B cell (primary cell): ENCODE data around the gene ARHGAP28. TPM values are rescaled to one million over a fixed set of nuclear protein-coding genes. Genes with fewer than 3 reads are reported as not detected.

Experiments used
- ATAC-seq: fragments of 200-7000 bp; cut with Tn5 transposase; one replicate; pipeline ENCODE4 v1.10.0; 2021; ENCODE audit warnings: low read depth, mild to moderate bottlenecking, moderate number of reproducible peaks, moderate library complexity
- CTCF ChIA-PET: fragments of 350-600 bp; sonication (Branson Sonifier 250); formaldehyde crosslinking; loops from one replicate; lab custom pipeline; 2021; ENCODE audit warnings: antibody characterized with exemption, inconsistent platforms; lab: Charles Lee
- POLR2A ChIA-PET: fragments of 350-600 bp; sonication (Branson Sonifier 250); formaldehyde crosslinking; loops from one replicate; lab custom pipeline; 2021; ENCODE audit warnings: antibody characterized with exemption; lab: Charles Lee
- DNase-seq: peaks from one replicate; pipeline ENCODE4 v3.0.0; 2013
- H2AFZ ChIP-seq: 2 replicates; pipeline ENCODE4 v1.6.1; 2012; ENCODE audit warnings: mild to moderate bottlenecking, low read depth, low read length; ENCODE audit not compliant: insufficient read depth, poor library complexity, severe bottlenecking
- H3K27ac ChIP-seq, 2 donors: 1 replicate in 1 of 2; 2 replicates in 1 of 2; pipeline ENCODE4 v1.5.1; 2012 to 2013; ENCODE audit warnings: low read length in 2 of 2, mild to moderate bottlenecking in 2 of 2, moderate library complexity in 1 of 2
- H3K27me3 ChIP-seq, 4 experiments: fragments of 200-600 bp in 1 of 4; sonication (generic) in 1 of 4; replicated peaks in 1 of 4; 1 replicate in 2 of 4; 2 replicates in 2 of 4; pipeline versions ENCODE4 v1.6.1 to v1.7.0; 2013 to 2016; ENCODE audit warnings: low read length in 3 of 4, mild to moderate bottlenecking in 2 of 4, mixed read lengths in 1 of 4, moderate library complexity in 1 of 4; ENCODE audit not compliant: insufficient read depth in 4 of 4, control insufficient read depth in 3 of 4; ENCODE audit errors: control extremely low read depth in 1 of 4
- H3K36me3 ChIP-seq, 2 experiments: replicated peaks in 1 of 2; 1 replicate in 1 of 2; 2 replicates in 1 of 2; pipeline versions ENCODE4 v1.6.1 to v1.7.1; 2013; ENCODE audit warnings: low read length in 1 of 2; ENCODE audit not compliant: insufficient read depth in 2 of 2, control insufficient read depth in 1 of 2; ENCODE audit errors: control extremely low read depth in 1 of 2, extremely low read depth in 1 of 2
- H3K4me1 ChIP-seq, 2 donors: fragments of 200-600 bp in 1 of 2; sonication (generic) in 1 of 2; 1 replicate in 1 of 2; 2 replicates in 1 of 2; pipeline versions ENCODE4 v1.5.1 to v1.6.1; 2013 to 2017; ENCODE audit warnings: low read length in 2 of 2; ENCODE audit not compliant: control insufficient read depth in 2 of 2, insufficient read depth in 2 of 2
- H3K4me2 ChIP-seq: replicated peaks from 2 replicates; pipeline ENCODE3; 2012; ENCODE audit warnings: mild to moderate bottlenecking, low read depth, low read length; ENCODE audit not compliant: poor library complexity, severe bottlenecking
- H3K4me3 ChIP-seq, 5 experiments: fragments of 200-600 bp in 1 of 5; sonication (generic) in 1 of 5; 1 replicate in 3 of 5; 2 replicates in 2 of 5; pipeline versions ENCODE4 v1.5.1 to v1.7.0; 2011 to 2016; ENCODE audit warnings: low read length in 4 of 5, mild to moderate bottlenecking in 4 of 5, low read depth in 2 of 5, control low read depth in 1 of 5, moderate library complexity in 1 of 5; ENCODE audit not compliant: insufficient read depth in 1 of 5; ENCODE audit errors: control extremely low read depth in 1 of 5, extremely low read depth in 1 of 5
- H3K79me2 ChIP-seq: fragments of 200-600 bp; sonication (generic); one replicate; pipeline ENCODE4 v1.6.0; 2016; ENCODE audit warnings: low read length; ENCODE audit not compliant: control insufficient read depth, insufficient read depth
- H3K9ac ChIP-seq: fragments of 200-600 bp; sonication (generic); 2 replicates; pipeline ENCODE4 v1.6.1; 2017; ENCODE audit warnings: mild to moderate bottlenecking, low read length, moderate library complexity
- H3K9me3 ChIP-seq, 3 donors: one replicate each; pipeline versions ENCODE4 v1.6.1 to v1.7.1; 2013; ENCODE audit warnings: low read length in 2 of 3; ENCODE audit not compliant: control insufficient read depth in 2 of 3, insufficient read depth in 1 of 3; ENCODE audit errors: control extremely low read depth in 1 of 3
- H4K20me1 ChIP-seq: 2 replicates; pipeline ENCODE4 v1.6.0; 2012; ENCODE audit warnings: mild to moderate bottlenecking, low read length; ENCODE audit not compliant: insufficient read depth, control insufficient read depth, poor library complexity, severe bottlenecking
- H3K27ac Mint-ChIP-seq: one replicate; pipeline ENCODE4 v1.8.0; 2021; ENCODE audit warnings: mixed read lengths
- H3K27me3 Mint-ChIP-seq: one replicate; pipeline ENCODE4 v1.8.0; 2021; ENCODE audit warnings: mixed read lengths
- H3K4me1 Mint-ChIP-seq: one replicate; pipeline ENCODE4 v1.8.0; 2021; ENCODE audit warnings: mixed read lengths
- H3K4me3 Mint-ChIP-seq: one replicate; pipeline ENCODE4 v1.8.0; 2021; ENCODE audit warnings: mixed read lengths
- H3K9me3 Mint-ChIP-seq: one replicate; pipeline ENCODE4 v1.8.0; 2022; ENCODE audit warnings: mixed read lengths; ENCODE audit not compliant: insufficient read depth
- EZH2 ChIP-seq: IDR thresholded peaks from 2 replicates; pipeline ENCODE4 v1.6.1; 2012; ENCODE audit warnings: borderline replicate concordance, low read depth, mild to moderate bottlenecking, moderate library complexity, low read length; ENCODE audit not compliant: insufficient read depth, poor library complexity, severe bottlenecking
- WGBS: methylation state at CpG from one replicate; pipeline ENCODE4 v1.1.5; 2013; ENCODE audit warnings: missing lambda C conversion rate; ENCODE audit not compliant: insufficient coverage; 5-methylcytosine and 5-hydroxymethylcytosine counted together
- intact Hi-C: fragments of 100-400 bp; cut with micrococcal nuclease; formaldehyde crosslinking; loops from one replicate; pipeline ENCODE4 v1.10.0; 2022
- polyA plus RNA-seq: library from polyadenylated mRNA; depleted of rRNA; stranded (reverse); fragments of >200 nt; gene quantifications from 2 replicates; pipeline ENCODE4 v1.2.3, GENCODE V29; 2012
- total RNA-seq, 2 donors: library from RNA; stranded (reverse); fragments of 120-200 nt in 1 of 2; gene quantifications; 1 replicate in 1 of 2; 2 replicates in 1 of 2; pipeline versions ENCODE4 v1.2.3 to v1.2.4, GENCODE V29; 2013 to 2022
- TF ChIP-seq, protein P1 (sequence below): fragments of 200-600 bp; IDR thresholded peaks from one replicate; pipeline ENCODE4 v1.8.0; 2022; ENCODE audit warnings: antibody characterized with exemption, mild to moderate bottlenecking

Gene ARHGAP28
- total and polyA plus RNA-seq, 2 donors (not counting 1 experiment from before 2014, with no cell fraction given): not detected

DNA sequence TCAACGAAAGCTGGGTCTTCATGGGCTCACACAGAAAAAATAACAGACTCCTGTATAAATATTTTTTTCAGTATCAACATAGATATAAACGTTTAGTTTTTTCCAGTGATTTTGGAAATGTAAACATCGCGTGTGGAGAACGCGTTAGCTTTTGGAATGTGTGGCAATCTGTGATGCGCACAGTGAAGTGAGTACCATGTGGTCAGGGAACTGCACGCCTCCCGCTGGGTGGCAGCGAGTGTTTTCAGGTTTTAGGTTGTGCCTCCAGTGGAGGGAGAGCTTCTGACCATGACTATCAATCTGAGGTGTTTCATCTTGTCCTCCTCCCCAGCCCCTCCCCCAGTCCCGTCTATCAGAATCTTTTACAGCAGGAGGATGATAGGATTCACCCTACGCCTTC lies 127.8 kb downstream of the ARHGAP28 start:
- ChIA-PET POLR2A (no interaction called here), CTCF (no interaction called here)
- no CpG with 5 or more reads among the region's 12 CpGs for WGBS

GRCh38 chr18:6859676-6860422 lies 130.3 kb downstream of the ARHGAP28 start:
- ATAC-seq (no peak), DNase-seq (no peak)
- Mint-ChIP-seq H3K27me3 (no peaks in the 10 kb centered on the region), H3K4me3 (no peak overlapping the region), H3K4me1 (no peaks in the 10 kb centered on the region), H3K27ac (no peak overlapping the region), H3K9me3 (no peaks in the 10 kb centered on the region)
- Histone ChIP-seq H3K79me2 (no peaks in the 10 kb centered on the region), H4K20me1 (no peaks in the 10 kb centered on the region), H3K27ac (no peak overlapping the region), H3K27me3 (no peaks in the 10 kb centered on the region), H3K9me3 (peaks cover 0 to 11% (median 0%) of the 10 kb centered on the region in 3 donors), H3K36me3 (no peaks in the 10 kb centered on the region), H3K4me2 (no peak overlapping the region), H3K4me3 (no peak overlapping the region), H3K9ac (no peak overlapping the region), H3K4me1 (no peaks in the 10 kb centered on the region), H2AFZ (no peak overlapping the region)
- WGBS: 100% methylated on average over 1 of the region's 4 CpGs
- intact Hi-C loops: no loop called here
- TF ChIP-seq EZH2: no peak
- TF ChIP-seq, protein P1, sequence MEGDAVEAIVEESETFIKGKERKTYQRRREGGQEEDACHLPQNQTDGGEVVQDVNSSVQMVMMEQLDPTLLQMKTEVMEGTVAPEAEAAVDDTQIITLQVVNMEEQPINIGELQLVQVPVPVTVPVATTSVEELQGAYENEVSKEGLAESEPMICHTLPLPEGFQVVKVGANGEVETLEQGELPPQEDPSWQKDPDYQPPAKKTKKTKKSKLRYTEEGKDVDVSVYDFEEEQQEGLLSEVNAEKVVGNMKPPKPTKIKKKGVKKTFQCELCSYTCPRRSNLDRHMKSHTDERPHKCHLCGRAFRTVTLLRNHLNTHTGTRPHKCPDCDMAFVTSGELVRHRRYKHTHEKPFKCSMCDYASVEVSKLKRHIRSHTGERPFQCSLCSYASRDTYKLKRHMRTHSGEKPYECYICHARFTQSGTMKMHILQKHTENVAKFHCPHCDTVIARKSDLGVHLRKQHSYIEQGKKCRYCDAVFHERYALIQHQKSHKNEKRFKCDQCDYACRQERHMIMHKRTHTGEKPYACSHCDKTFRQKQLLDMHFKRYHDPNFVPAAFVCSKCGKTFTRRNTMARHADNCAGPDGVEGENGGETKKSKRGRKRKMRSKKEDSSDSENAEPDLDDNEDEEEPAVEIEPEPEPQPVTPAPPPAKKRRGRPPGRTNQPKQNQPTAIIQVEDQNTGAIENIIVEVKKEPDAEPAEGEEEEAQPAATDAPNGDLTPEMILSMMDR: no peak
- POLR2A ChIA-PET: no interaction called here
- CTCF ChIA-PET: no interaction called here

More for the DNA sequence above, 127.8 kb downstream of the ARHGAP28 start:
- Histone ChIP-seq H3K79me2 (no peaks in the 10 kb centered on the region), H3K4me3 (no peak overlapping the region), H3K4me2 (no peak overlapping the region), H3K27ac (no peak overlapping the region), H4K20me1 (no peaks in the 10 kb centered on the region), H3K36me3 (no peaks in the 10 kb centered on the region), H3K9ac (no peak overlapping the region), H3K9me3 (peaks cover 0 to 16% (median 0%) of the 10 kb centered on the region in 3 donors), H3K27me3 (no peaks in the 10 kb centered on the region), H2AFZ (no peak overlapping the region), H3K4me1 (no peaks in the 10 kb centered on the region)
- H3K27me3 Mint-ChIP-seq: no peaks in the 10 kb centered on the region
- H3K27ac Mint-ChIP-seq: no peak overlapping the region
- no peaks in the 10 kb centered on the region for H3K9me3 Mint-ChIP-seq
- DNase-seq: no peak
- H3K4me3 Mint-ChIP-seq: no peak overlapping the region
- no peak for ATAC-seq
- TF ChIP-seq EZH2: no peak
- TF ChIP-seq, protein P1: no peak
- intact Hi-C loops: no loop called here
- H3K4me1 Mint-ChIP-seq: no peaks in the 10 kb centered on the region
